Activated CD4-positive, alpha-beta T cell treated with anti-CD3 and anti-CD28 coated beads, Interleukin-2, amount 50 U/mL, for 16 hours (primary cell): ENCODE data around the gene CCDC124.
"Not testable (repeated sequence)": the region's sequence is repeated elsewhere in the genome, so short reads cannot be mapped to it uniquely, and the experiment has no call there.

Source experiments
- DNase-seq: peaks from one replicate; pipeline ENCODE4 v3.0.0-alpha.2; 2020

The CCDC124 gene, protein sequence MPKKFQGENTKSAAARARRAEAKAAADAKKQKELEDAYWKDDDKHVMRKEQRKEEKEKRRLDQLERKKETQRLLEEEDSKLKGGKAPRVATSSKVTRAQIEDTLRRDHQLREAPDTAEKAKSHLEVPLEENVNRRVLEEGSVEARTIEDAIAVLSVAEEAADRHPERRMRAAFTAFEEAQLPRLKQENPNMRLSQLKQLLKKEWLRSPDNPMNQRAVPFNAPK

GRCh38 chr19:17932485-17933338 lies at the start of gene CCDC124:
Gene CCDC124 (plus strand): TSS chr19:17933015. CDS start chr19:17936421, 3,406 bp downstream.
- DNase-seq: peak; percentile 95

GRCh38 chr19:17883627-17884410 lies 49.0 kb upstream of the CCDC124 start:
- DNase-seq: no peak

GRCh38 chr19:17886515-17886914 lies 46.3 kb upstream of the CCDC124 start:
- DNase-seq: no peak

DNA sequence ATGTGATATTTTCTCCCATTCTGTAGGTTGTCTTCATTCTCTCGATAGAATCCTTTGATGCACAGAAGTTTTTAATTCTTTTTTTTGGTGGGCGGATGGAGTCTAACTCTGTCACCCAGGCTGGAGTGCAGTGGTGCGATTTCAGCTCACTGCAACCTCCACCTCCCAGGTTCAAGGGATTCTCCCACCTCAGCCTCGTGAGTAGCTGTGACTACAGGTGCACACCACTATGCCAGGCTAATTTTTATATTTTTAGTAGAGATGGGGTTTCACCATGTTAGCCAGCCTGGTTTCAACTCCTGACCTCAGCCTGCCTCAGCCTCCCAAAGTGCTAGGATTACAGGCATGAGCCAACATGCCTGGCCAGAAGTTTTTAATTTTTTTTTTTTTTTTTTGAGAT lies 45.6 kb upstream of the CCDC124 start:
- DNase-seq: not testable (repeated sequence)

- no peak for DNase-seq
Measured at GRCh38 chr19:17888260-17888659, 44.6 kb upstream of the CCDC124 start.

GRCh38 chr19:17889609-17890214 lies 43.1 kb upstream of the CCDC124 start:
- no peak for DNase-seq

GRCh38 chr19:17893766-17894165 lies 39.0 kb upstream of the CCDC124 start:
- DNase-seq: no peak

DNA sequence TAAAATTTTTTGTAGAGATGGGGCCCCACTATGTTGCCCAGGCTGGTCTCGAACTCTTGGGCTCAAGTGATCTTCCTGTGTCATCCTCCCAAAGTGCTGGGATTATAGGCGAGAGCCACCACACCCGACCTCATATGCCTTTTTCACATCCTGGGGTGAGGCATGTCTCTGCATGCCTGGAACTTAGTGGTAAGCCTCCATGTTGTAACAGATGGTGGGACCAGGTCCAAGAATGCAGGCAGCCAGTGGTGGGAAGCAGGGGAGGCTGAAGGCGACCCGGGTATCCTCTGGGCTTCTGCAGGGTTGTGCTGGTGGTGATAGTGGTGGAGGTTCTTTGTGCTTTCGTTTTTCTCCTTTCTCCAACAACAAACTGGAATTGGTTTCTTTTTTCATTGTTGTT lies 30.1 kb upstream of the CCDC124 start:
- no peak for DNase-seq

- no peak for DNase-seq
Measured at GRCh38 chr19:17908244-17908643, 24.6 kb upstream of the CCDC124 start.

GRCh38 chr19:17909003-17909732 lies 23.6 kb upstream of the CCDC124 start:
- no peak for DNase-seq

DNA sequence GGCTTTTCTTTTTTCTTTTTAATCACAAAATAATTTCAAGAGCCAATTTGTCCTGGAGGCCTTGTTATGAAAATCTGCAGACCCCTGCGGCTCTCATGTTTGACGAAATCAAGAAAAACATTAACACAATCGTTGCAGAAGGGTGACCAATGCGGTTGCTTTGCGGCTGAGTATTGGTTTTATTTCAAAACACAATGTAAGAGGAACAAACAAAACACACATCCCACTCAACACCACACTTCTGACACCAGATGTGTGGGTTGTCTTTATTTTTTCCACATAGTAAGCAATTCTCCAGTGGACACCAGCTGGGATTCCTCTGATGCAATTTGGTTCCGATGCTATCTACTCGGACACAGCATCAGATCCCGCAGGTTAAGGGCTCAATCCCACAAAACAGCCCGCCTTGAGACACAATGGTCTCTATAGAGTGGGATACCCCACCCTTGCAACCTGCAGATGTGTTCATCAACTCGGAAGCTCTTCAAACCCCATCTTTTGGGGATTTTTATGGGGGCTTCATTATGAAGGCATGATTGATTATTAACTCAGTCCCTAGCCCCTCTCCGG lies 21.9 kb upstream of the CCDC124 start:
- DNase-seq: no peak

- DNase-seq: no peak
Measured at GRCh38 chr19:17915940-17916593, 16.7 kb upstream of the CCDC124 start.

DNA sequence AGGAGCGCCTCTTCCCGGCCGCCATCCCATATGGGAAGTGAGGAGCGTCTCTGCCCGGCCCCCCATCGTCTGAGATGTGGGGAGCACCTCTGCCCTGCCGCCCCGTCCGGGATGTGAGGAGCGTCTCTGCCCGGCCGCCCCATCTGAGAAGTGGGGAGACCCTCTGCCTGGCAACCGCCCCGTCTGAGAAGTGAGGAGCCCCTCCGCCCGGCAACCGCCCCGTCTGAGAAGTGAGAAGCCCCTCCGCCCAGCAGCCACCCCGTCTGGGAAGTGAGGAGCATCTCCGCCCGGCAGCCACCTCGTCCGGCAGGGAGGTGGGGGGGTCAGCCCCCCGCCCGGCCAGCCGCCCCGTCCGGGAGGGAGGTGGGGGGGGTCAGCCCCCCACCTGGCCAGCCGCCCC lies 14.7 kb upstream of the CCDC124 start:
- DNase-seq: not testable (repeated sequence)

GRCh38 chr19:17919122-17919521 lies 13.7 kb upstream of the CCDC124 start:
- DNase-seq: not testable (repeated sequence)

GRCh38 chr19:17920527-17920926 lies 12.3 kb upstream of the CCDC124 start:
- DNase-seq: no peak

DNA sequence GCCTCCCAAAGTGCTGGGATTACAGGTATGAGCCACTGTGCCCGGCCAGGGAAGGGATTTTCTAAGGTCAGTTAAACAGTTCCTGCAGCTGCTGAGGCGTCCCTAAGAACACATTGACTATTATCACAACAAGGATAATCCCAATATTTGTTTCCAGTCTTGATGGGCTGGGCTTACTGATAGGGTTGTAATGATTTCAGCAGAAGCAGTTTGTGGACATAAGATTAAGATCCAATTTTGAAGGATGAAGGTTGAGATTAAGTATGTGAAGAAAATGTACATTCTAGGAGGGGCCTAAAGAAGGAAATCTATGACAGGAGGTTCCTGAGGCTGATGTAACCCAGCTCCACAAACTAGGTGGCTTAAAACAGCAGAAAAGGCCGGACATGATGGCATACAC lies 10.7 kb upstream of the CCDC124 start:
- DNase-seq: no peak

DNA sequence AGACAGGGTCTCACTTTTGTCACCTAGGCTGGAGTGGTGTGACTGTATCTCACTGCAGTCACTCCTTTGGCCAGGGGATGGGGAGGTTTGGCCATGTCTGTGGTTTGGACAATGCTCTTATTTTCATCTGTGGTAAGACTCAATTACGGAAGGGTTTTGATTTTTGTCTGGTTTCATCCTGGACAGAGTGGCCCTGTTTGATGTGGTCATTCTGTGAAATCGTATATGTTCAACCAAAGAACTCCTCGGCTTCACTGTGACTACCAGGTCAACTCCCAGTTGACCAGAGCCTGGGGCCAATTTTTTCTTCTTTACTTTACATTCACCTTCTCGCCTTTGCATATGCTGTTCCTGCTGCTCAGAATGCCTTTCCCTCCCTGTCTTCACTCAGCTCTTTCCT lies 6.8 kb upstream of the CCDC124 start:
- no peak for DNase-seq

GRCh38 chr19:17929056-17929455 lies 3.8 kb upstream of the CCDC124 start:
- DNase-seq: peak; percentile 52

DNA sequence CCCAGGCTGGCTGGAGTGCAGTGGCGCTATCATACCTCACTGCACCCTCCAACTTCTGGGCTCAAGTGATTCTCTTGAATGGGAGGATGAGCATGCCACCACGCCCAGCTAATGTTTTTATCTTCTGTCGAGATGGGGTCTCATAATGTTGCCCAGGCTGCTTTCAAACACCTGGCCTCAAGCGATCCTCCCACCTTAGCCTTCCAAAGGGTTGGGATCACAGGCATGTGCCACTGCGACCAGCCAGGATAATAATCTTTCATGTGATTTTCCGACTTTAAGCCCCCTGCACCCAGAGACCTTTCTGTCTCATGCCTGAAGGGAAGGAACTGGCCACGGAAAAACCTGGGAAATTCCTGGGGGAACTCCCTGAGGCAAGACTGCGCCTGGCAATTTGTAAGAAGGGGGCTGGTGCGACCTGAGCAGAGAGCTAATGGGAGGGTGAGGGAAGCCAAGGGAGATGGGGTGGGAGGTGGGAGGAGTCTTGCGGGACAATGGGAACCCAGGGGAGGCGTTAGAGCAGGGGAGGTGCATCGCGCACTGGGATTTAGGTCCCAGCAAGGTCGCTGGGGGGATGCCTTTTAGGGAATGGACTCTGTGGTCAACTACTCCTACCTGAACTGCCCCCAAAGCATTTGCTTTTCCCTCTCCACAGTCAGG lies 1.2 kb upstream of the CCDC124 start:
- DNase-seq: no peak

DNA sequence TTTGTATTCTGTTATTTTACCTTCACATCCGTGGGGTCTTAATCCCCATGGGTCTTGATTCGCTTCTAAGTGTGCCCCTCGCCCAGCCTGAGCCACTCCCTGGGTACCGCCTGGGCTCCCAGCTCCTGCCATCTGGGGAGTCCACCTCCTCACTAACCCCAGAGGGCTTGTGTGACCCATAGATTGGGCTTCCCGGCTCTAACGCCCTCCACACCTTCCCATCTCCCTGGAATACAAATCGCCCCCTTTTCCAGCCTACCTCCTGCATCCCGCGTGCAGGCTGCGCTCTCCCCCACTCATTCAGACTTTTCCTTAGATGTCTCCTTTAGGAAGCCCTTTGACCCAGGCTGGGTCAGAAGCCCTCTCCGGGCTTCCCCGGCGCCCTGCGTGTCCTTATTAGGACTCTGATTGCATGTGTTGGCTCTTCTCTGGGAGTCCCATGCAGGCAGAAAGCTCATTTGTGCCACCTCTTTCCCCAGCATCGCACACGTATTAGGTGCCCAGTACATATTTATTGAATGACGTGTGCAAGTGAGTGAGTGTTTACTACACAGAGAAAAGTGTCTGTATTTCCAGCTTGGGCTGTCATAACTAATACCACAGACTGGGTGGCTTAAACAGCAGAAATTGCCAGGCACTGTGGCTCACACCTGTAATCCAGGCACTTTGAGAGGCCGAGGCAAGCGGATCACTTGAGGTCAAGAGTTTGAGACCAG lies 757 bp downstream of the CCDC124 start:
- no peak for DNase-seq
